ENCODE measurements around the gene SLC25A19. TPM values are rescaled to one million over a fixed set of nuclear protein-coding genes. Genes with fewer than 3 reads are reported as not detected.

The SLC25A19 gene
- polyA plus RNA-seq, 1 of the 3 experiments (the other 2 are of a cell fraction): 11.7 TPM

DNA sequence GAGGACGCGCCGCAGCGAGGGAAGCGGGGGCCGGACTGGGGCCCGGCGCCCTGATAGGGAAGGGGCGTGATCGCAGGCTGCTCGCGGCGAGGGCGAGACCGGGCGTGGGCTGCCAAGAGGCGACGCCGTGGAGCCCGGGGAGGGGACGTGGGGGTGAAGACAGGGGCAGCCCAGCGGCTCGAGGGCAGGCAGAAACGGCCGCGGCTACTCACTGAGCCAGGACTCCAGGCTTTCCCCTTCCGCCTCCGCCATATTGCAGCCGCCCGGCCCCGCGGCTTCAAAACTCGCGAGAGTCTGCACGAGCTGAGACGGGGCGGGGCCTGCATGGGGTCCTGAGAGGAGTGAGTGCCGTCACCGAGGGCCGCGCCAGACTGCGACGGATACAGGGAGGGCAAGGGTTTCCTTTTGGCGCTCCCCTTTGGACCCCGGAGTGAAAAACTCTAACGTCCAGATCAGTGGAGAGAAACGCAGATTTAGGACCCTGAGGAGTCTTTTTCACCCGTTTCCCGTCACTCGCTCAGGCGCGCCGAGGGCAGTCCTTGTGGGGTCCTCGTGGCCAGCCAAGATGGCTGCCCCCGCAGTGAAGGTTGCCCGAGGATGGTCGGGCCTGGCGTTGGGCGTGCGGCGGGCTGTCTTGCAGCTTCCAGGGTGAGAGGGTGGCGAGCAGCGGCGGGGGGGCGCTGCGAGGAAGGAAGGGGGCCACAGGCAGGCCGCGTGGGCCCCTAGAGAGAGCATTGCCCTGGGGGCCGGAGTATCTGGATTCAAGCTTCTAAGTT is 27.7 kb downstream of the SLC25A19 start, which contains the start of the genes GGA3 and MRPS7 (continued):
- TF ChIP-seq ZBTB33 (IDR thresholded peaks at IDR 0.05; ENCODE audit: borderline replicate concordance, low read depth) (peak; percentile 98), JUND (IDR thresholded peaks at IDR 0.05) (no peak), YY1 (IDR thresholded peaks at IDR 0.05; ENCODE audit: low read depth) (peak; percentile 97), MAX (IDR thresholded peaks at IDR 0.05; ENCODE audit: low read depth) (peak; percentile 88), NRF1 (IDR thresholded peaks at IDR 0.05; ENCODE audit: low read depth, low read length) (no peak), SIN3A (IDR thresholded peaks at IDR 0.05; ENCODE audit: borderline replicate concordance, low read depth, low read length) (peak; percentile 97), TCF12 (IDR thresholded peaks at IDR 0.05) (peak; percentile 13; the same call in 1 of the 2 replicates), CTCF (IDR thresholded peaks at IDR 0.05) (no peak)

- ChIA-PET POLR2A (interaction anchor here (0.6 to 3.3 kb wide), 12 partner anchors 11 to 256 kb away, joined by 3 to 67 read pairs (median 4); partner anchors contain the start of genes GRB2, MIF4GD, SLC25A19 and TMEM94), CTCF (interaction anchor here (0.7 to 5.7 kb wide), 19 partner anchors 10 to 636 kb away, joined by 3 to 102 read pairs (median 5); partner anchors contain the start of genes GRB2, LLGL2, MIF4GD and NUP85)
- peak overlapping the region; percentile 88 to 99 for H3K4me3 ChIP-seq (ENCODE audit: low read depth in 2 of 2, low read length in 1 of 2)
- peaks cover 19 to 27% of the 10 kb centered on the region in 2 experiments for H3K36me3 ChIP-seq (replicated peaks in 1 of 2; ENCODE audit: control insufficient read depth in 1 of 2, insufficient read depth in 2 of 2, low read length in 1 of 2)
- peak overlapping the region; percentile 91 for H2AFZ ChIP-seq (ENCODE audit: low read depth)
- peak overlapping the region; percentile 95 for H3K4me2 ChIP-seq
- H3K4me1 ChIP-seq (ENCODE audit: control insufficient read depth in 1 of 2, insufficient read depth in 2 of 2, low read depth in 1 of 2, low read length in 1 of 2): peaks cover 4 to 21% of the 10 kb centered on the region in 2 experiments; a peak in 2 of 4 replicates
- peak overlapping the region; percentile 96 to 98 for H3K27ac ChIP-seq (ENCODE audit: low read depth in 2 of 2, low read length in 1 of 2)
- H3K9ac ChIP-seq: peak overlapping the region; percentile 97
- peak; percentile 13 for DNase-seq
- H3K9me3 ChIP-seq: no peaks in the 10 kb centered on the region
- H3K79me2 ChIP-seq (ENCODE audit: insufficient read depth): peaks cover 80% of the 10 kb centered on the region
- no peaks in the 10 kb centered on the region for H3K27me3 ChIP-seq (ENCODE audit: insufficient read depth)
- 1% methylated on average over 18 of the region's 31 CpGs for WGBS (ENCODE audit: low lambda C conversion rate)
- no peaks in the 10 kb centered on the region for H3F3A ChIP-seq (replicated peaks; ENCODE audit: insufficient read depth)
- H4K20me1 ChIP-seq (ENCODE audit: insufficient read depth): peaks cover 18% of the 10 kb centered on the region
- no peaks in the 10 kb centered on the region for H3K9me2 ChIP-seq
- no peak for TF ChIP-seq TEAD4 (IDR thresholded peaks at IDR 0.05; ENCODE audit: borderline replicate concordance, insufficient read depth)
- TF ChIP-seq RCOR1 (IDR thresholded peaks at IDR 0.05; ENCODE audit: low read length): no peak
- no peak for TF ChIP-seq RXRA (IDR thresholded peaks at IDR 0.05; ENCODE audit: borderline replicate concordance, low read depth)
- no peak for TF ChIP-seq FOXM1 (IDR thresholded peaks at IDR 0.05; ENCODE audit: low read depth)
- TF ChIP-seq IRF3 (IDR thresholded peaks at IDR 0.05; ENCODE audit: low read depth, low read length): no peak
- TF ChIP-seq SMC3 (IDR thresholded peaks at IDR 0.05; ENCODE audit: low read depth, low read length): no peak
- TF ChIP-seq, protein P1, sequence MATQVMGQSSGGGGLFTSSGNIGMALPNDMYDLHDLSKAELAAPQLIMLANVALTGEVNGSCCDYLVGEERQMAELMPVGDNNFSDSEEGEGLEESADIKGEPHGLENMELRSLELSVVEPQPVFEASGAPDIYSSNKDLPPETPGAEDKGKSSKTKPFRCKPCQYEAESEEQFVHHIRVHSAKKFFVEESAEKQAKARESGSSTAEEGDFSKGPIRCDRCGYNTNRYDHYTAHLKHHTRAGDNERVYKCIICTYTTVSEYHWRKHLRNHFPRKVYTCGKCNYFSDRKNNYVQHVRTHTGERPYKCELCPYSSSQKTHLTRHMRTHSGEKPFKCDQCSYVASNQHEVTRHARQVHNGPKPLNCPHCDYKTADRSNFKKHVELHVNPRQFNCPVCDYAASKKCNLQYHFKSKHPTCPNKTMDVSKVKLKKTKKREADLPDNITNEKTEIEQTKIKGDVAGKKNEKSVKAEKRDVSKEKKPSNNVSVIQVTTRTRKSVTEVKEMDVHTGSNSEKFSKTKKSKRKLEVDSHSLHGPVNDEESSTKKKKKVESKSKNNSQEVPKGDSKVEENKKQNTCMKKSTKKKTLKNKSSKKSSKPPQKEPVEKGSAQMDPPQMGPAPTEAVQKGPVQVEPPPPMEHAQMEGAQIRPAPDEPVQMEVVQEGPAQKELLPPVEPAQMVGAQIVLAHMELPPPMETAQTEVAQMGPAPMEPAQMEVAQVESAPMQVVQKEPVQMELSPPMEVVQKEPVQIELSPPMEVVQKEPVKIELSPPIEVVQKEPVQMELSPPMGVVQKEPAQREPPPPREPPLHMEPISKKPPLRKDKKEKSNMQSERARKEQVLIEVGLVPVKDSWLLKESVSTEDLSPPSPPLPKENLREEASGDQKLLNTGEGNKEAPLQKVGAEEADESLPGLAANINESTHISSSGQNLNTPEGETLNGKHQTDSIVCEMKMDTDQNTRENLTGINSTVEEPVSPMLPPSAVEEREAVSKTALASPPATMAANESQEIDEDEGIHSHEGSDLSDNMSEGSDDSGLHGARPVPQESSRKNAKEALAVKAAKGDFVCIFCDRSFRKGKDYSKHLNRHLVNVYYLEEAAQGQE (IDR thresholded peaks at IDR 0.05; ENCODE audit: low read depth, low read length): peak; percentile 10; the same call in 1 of the 2 replicates
- TF ChIP-seq YY1 (IDR thresholded peaks at IDR 0.05; ENCODE audit: low read depth): no peak
- peak; percentile 57 for TF ChIP-seq MXI1 (IDR thresholded peaks at IDR 0.05; ENCODE audit: low read depth, low read length)
- TF ChIP-seq NFIC (IDR thresholded peaks at IDR 0.05; ENCODE audit: borderline replicate concordance): no peak
- TF ChIP-seq MEF2A (IDR thresholded peaks at IDR 0.05; ENCODE audit: borderline replicate concordance, low read depth): no peak
Measured at GRCh38 chr17:75260641-75261335, 28.4 kb downstream of the SLC25A19 start.

Data from SK-N-SH (cell line).